ENCODE results near the gene ITGAX. TPM values are rescaled to one million over a fixed set of nuclear protein-coding genes. Genes with fewer than 3 reads are reported as not detected.

ITGAX gene
- total and polyA plus RNA-seq, 2 of the 8 experiments (the other 6 are each of a cell fraction or from before 2014, with no cell fraction given), result 0.30 TPM; not detected in 1

GRCh38 chr16:31401436-31401835 is 46.5 kb downstream of the ITGAX start (continued):
- TF ChIP-seq CHD7 (IDR thresholded peaks at IDR 0.05; ENCODE audit: insufficient replicate concordance, low read length) (no peak), MAFK (IDR thresholded peaks at IDR 0.05; ENCODE audit: low read depth, low read length) (no peak), CBX5 (IDR thresholded peaks at IDR 0.05; ENCODE audit: low read depth, low read length) (no peak), SIN3A (conservative IDR thresholded peaks at IDR 0.05 in 1 of 2, IDR thresholded peaks at IDR 0.05 in 1 of 2; ENCODE audit: low read depth in 1 of 2, low read length in 2 of 2) (no peak), SRF (IDR thresholded peaks at IDR 0.05; ENCODE audit: low read depth, low read length) (no peak), FOSL1 (IDR thresholded peaks at IDR 0.05; ENCODE audit: insufficient read depth, low read depth, low read length) (no peak)

All from H1 (cell line).